Measurements from ENCODE around the gene EPB41L3. TPM values are rescaled to one million over a fixed set of nuclear protein-coding genes. Genes with fewer than 3 reads are reported as not detected.

EPB41L3 gene
- total and polyA plus RNA-seq, 10 of the 15 experiments (the other 5 are each of a cell fraction or from before 2014, with no cell fraction given), result 0.11 to 0.69 (median 0.23) TPM; not detected in 6

DNA sequence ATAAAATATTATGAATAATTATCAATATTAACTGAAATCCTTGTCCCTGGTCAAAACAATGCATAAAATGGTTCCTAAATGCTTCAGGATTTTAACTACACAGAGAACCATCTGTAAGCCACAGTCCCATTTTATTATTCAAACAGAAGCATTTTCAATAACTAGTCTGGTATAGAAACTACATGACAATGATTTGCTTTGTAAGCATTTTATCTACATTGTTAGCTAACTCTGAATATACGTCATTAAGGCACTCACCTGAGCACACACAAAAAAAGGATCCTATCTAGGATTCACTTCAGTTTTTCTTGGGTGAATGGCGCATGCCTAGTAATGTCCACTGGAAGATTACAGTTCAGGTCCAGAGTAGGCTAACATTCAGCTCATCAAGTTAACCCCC is 22.8 kb downstream of the EPB41L3 start:
- TF ChIP-seq STAT3 (IDR thresholded peaks at IDR 0.05; ENCODE audit: low read depth, low read length), result no peak
- no peak for TF ChIP-seq NR2C2 (IDR thresholded peaks at IDR 0.05; ENCODE audit: borderline replicate concordance, control insufficient read depth, insufficient read length, low read depth)
- no peak for TF ChIP-seq NRF1 (conservative IDR thresholded peaks at IDR 0.05; ENCODE audit: low read depth, low read length)
- no peak for TF ChIP-seq HCFC1 (IDR thresholded peaks at IDR 0.05; ENCODE audit: low read length)
- TF ChIP-seq RB1 (IDR thresholded peaks at IDR 0.05; ENCODE audit: borderline replicate concordance), result no peak
- TF ChIP-seq SUZ12 (IDR thresholded peaks at IDR 0.05; ENCODE audit: unreplicated experiment), result no peak
- TF ChIP-seq NFIC (IDR thresholded peaks at IDR 0.05; ENCODE audit: low read depth, low read length), result no peak
- TF ChIP-seq, protein P1, sequence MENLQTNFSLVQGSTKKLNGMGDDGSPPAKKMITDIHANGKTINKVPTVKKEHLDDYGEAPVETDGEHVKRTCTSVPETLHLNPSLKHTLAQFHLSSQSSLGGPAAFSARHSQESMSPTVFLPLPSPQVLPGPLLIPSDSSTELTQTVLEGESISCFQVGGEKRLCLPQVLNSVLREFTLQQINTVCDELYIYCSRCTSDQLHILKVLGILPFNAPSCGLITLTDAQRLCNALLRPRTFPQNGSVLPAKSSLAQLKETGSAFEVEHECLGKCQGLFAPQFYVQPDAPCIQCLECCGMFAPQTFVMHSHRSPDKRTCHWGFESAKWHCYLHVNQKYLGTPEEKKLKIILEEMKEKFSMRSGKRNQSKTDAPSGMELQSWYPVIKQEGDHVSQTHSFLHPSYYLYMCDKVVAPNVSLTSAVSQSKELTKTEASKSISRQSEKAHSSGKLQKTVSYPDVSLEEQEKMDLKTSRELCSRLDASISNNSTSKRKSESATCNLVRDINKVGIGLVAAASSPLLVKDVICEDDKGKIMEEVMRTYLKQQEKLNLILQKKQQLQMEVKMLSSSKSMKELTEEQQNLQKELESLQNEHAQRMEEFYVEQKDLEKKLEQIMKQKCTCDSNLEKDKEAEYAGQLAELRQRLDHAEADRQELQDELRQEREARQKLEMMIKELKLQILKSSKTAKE (IDR thresholded peaks at IDR 0.05; ENCODE audit: low read depth, poor library complexity, severe bottlenecking), result no peak
- intact Hi-C loops (cut with micrococcal nuclease; ENCODE audit: unreplicated experiment), result no loop called here
- H3K4me3 ChIP-seq, result no peak overlapping the region
- H3K4me2 ChIP-seq (ENCODE audit: control insufficient read depth, insufficient read depth), result no peak overlapping the region
- POLR2A ChIA-PET, result no interaction called here
- WGBS (ENCODE audit: insufficient coverage, insufficient replicate concordance, low lambda C conversion rate, missing lambda C conversion rate), result 61% methylated on average over 2 of the region's 2 CpGs
- BruUV-seq (replicated peaks), result no TSS peak
- 0 out of 4 replicates have a peak, but pooled peaks cover 0 to 2% of the 10 kb centered on the region in 2 experiments for H3K27me3 ChIP-seq (replicated peaks in 1 of 2; ENCODE audit: control insufficient read depth in 2 of 2, insufficient read depth in 2 of 2, low read length in 1 of 2)
- DNase-seq (ENCODE audit: low read depth, low spot score) (no peak), FAIRE-seq (no peak), ATAC-seq (no peak)
- no peaks in the 10 kb centered on the region for H4K20me1 ChIP-seq (ENCODE audit: control insufficient read depth, insufficient read depth)
- H3K4me1 ChIP-seq (ENCODE audit: control insufficient read depth, insufficient read depth, low read length), result no peaks in the 10 kb centered on the region
- no peaks in the 10 kb centered on the region for H3K79me2 ChIP-seq (ENCODE audit: control insufficient read depth, insufficient read depth, low read length)
- H3K9me3 ChIP-seq (replicated peaks; ENCODE audit: control insufficient read depth, insufficient read depth, low read length), result no peaks in the 10 kb centered on the region
- H2AFZ ChIP-seq (ENCODE audit: control insufficient read depth, low read depth, low read length), result no peak overlapping the region
- no peak overlapping the region for H3K9ac ChIP-seq (ENCODE audit: control insufficient read depth, insufficient read depth, low read length)
- CTCF ChIA-PET, result no interaction called here
- no peaks in the 10 kb centered on the region for H3K36me3 ChIP-seq (ENCODE audit: control insufficient read depth in 2 of 2, insufficient read depth in 2 of 2, low read length in 1 of 2)
- no peak overlapping the region for H3K27ac ChIP-seq (ENCODE audit: control insufficient read depth, insufficient read depth)
- in situ Hi-C loops (cut with MboI), result no loop called here
- RAD21 ChIA-PET (ENCODE audit: unreplicated experiment), result no interaction called here
- SMC1A ChIA-PET (ENCODE audit: uncharacterized antibody, unreplicated experiment), result no interaction called here

All from GM12878 (cell line).